Uterus (tissue), 4 donors: ENCODE results near the gene NBEA. TPM values are rescaled to one million over a fixed set of nuclear protein-coding genes. Genes with fewer than 3 reads are reported as not detected.
A peak's percentile ranks its signal among the peaks of the same experiment; 100 is the strongest.

Source experiments
- DNase-seq, 2 donors: peaks; one replicate each; pipeline ENCODE4 v3.0.0-alpha.2; 2019 to 2020
- H3K27ac ChIP-seq, 2 donors: fragments of 200-600 bp; sonication (generic); 1 replicate in 1 of 2; 2 replicates in 1 of 2; pipeline ENCODE4 v1.5.1; 2016 to 2018
- H3K27me3 ChIP-seq, 2 donors: fragments of 200-600 bp; sonication (generic); one replicate each; pipeline ENCODE4 v1.5.1; 2018 to 2019; ENCODE audit warnings: control low read depth in 1 of 2
- H3K36me3 ChIP-seq, 2 donors: fragments of 200-600 bp; sonication (generic); one replicate each; pipeline ENCODE4 v1.5.1; 2019; ENCODE audit warnings: control low read depth in 1 of 2
- H3K4me1 ChIP-seq, 2 donors: fragments of 200-600 bp; sonication (generic); one replicate each; pipeline ENCODE4 v1.5.1; 2018 to 2019; ENCODE audit warnings: control low read depth in 1 of 2
- H3K4me3 ChIP-seq, 2 donors: fragments of 200-600 bp; sonication (generic); 1 replicate in 1 of 2; 2 replicates in 1 of 2; pipeline ENCODE4 v1.5.1; 2018 to 2019; ENCODE audit warnings: mild to moderate bottlenecking in 1 of 2
- H3K9me3 ChIP-seq, 2 donors: fragments of 200-600 bp; sonication (generic); one replicate each; pipeline ENCODE4 v1.5.1; 2019; ENCODE audit warnings: control low read depth in 1 of 2
- POLR2A ChIP-seq, 2 donors: fragments of 450-650 bp; IDR thresholded peaks; one replicate each; pipeline ENCODE4 v1.6.1; 2016; ENCODE audit warnings: antibody characterized with exemption in 2 of 2, mild to moderate bottlenecking in 1 of 2, moderate library complexity in 1 of 2
- intact Hi-C: fragments of 100-400 bp; cut with DNase I; formaldehyde crosslinking; loops from one replicate; pipeline ENCODE4 v1.15.1; 2023; ENCODE audit warnings: low total_unique reads
- total RNA-seq, 4 donors: library from RNA; depleted of rRNA in 3 of 4; stranded (reverse); fragments of >200 nt in 3 of 4; gene quantifications; one replicate each; pipeline versions ENCODE4 v1.1.0 to v1.2.4, GENCODE V29; 2014 to 2023
- TF ChIP-seq, protein P1 (sequence below), 4 experiments: fragments of 200-600 bp in 2 of 4; fragments of 450-650 bp in 2 of 4; sonication (generic) in 2 of 4; IDR thresholded peaks; one replicate each; pipeline ENCODE4 v1.5.1; 2016 to 2019; ENCODE audit warnings: antibody characterized with exemption in 4 of 4, mild to moderate bottlenecking in 2 of 4, moderate library complexity in 1 of 4
- donor health status: DM: yes; HTN: yes; CAD: no.

The NBEA gene, protein sequence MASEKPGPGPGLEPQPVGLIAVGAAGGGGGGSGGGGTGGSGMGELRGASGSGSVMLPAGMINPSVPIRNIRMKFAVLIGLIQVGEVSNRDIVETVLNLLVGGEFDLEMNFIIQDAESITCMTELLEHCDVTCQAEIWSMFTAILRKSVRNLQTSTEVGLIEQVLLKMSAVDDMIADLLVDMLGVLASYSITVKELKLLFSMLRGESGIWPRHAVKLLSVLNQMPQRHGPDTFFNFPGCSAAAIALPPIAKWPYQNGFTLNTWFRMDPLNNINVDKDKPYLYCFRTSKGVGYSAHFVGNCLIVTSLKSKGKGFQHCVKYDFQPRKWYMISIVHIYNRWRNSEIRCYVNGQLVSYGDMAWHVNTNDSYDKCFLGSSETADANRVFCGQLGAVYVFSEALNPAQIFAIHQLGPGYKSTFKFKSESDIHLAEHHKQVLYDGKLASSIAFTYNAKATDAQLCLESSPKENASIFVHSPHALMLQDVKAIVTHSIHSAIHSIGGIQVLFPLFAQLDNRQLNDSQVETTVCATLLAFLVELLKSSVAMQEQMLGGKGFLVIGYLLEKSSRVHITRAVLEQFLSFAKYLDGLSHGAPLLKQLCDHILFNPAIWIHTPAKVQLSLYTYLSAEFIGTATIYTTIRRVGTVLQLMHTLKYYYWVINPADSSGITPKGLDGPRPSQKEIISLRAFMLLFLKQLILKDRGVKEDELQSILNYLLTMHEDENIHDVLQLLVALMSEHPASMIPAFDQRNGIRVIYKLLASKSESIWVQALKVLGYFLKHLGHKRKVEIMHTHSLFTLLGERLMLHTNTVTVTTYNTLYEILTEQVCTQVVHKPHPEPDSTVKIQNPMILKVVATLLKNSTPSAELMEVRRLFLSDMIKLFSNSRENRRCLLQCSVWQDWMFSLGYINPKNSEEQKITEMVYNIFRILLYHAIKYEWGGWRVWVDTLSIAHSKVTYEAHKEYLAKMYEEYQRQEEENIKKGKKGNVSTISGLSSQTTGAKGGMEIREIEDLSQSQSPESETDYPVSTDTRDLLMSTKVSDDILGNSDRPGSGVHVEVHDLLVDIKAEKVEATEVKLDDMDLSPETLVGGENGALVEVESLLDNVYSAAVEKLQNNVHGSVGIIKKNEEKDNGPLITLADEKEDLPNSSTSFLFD (N-terminal part only)
- 10 to 100 TPM; 15.6 to 58.1 (median 37.3) TPM for total RNA-seq

DNA sequence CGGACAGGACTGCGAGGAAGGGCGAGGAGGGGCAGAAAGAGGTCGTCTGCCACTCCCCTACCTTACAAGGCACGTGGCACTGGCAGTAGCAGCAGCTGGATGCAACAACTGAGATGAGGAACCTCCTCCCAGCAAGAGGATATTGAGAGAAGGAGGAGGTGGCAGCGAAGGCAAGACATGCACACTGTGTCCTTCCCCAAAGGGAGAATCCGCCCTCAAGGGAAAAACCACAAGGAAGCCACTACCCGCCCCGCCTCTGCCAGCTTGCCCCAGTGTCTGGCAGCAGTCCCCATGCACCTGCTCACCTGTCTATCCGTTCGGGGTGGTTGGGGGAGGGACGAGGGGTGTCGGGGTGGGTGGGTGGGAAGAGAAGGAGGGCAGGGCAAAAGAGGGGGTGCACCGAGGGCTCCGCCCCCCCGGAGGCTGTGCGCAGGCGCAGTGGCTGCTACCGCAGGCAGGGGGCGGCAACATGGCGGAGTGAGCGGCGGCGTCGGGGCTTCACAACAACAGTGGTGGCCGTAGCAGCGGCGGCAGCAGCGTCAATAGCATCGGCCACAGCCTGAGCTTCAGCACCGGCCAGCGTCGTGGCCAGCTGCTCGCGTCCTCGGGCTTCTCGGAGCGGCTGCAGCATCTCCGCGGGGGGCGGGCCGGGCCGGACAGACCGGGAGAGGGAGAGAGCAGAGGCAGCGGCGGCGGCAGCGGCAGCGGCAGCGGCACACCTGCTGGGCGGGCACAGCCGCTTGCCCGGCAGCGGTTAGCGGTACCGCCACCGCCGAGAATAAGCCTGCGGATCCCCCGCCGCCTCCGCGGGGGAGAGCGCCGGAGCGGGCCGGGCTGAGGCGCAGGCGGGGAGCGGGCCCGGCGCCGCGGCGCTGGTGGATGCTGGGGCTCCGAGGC is at the start of gene NBEA:
TSS of gene NBEA (plus strand) at position 436 of the 897 bp plus-strand sequence. CDS start 551 bp downstream, outside the sequence.
- TF ChIP-seq, protein P1, sequence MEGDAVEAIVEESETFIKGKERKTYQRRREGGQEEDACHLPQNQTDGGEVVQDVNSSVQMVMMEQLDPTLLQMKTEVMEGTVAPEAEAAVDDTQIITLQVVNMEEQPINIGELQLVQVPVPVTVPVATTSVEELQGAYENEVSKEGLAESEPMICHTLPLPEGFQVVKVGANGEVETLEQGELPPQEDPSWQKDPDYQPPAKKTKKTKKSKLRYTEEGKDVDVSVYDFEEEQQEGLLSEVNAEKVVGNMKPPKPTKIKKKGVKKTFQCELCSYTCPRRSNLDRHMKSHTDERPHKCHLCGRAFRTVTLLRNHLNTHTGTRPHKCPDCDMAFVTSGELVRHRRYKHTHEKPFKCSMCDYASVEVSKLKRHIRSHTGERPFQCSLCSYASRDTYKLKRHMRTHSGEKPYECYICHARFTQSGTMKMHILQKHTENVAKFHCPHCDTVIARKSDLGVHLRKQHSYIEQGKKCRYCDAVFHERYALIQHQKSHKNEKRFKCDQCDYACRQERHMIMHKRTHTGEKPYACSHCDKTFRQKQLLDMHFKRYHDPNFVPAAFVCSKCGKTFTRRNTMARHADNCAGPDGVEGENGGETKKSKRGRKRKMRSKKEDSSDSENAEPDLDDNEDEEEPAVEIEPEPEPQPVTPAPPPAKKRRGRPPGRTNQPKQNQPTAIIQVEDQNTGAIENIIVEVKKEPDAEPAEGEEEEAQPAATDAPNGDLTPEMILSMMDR (IDR thresholded peaks at IDR 0.05) = peak in 3 of 4 experiments; percentile 19 to 47 (median 45)
- peak in 1 of 2 donors; percentile 51 for TF ChIP-seq POLR2A (IDR thresholded peaks at IDR 0.05)
- H3K27me3 ChIP-seq = no peaks in the 10 kb centered on the region
- peak within 1 kb of the TSS; percentile 87 to 89 for H3K27ac ChIP-seq
- H3K4me3 ChIP-seq = peak within 1 kb of the TSS; percentile 89 to 92
- DNase-seq = peak; percentile 61 to 80
- no peaks in the 10 kb centered on the region for H3K9me3 ChIP-seq
- H3K4me1 ChIP-seq = no peaks in the 10 kb centered on the region
- intact Hi-C loops = no loop called here
- H3K36me3 ChIP-seq = no peaks in the 10 kb centered on the region

DNA sequence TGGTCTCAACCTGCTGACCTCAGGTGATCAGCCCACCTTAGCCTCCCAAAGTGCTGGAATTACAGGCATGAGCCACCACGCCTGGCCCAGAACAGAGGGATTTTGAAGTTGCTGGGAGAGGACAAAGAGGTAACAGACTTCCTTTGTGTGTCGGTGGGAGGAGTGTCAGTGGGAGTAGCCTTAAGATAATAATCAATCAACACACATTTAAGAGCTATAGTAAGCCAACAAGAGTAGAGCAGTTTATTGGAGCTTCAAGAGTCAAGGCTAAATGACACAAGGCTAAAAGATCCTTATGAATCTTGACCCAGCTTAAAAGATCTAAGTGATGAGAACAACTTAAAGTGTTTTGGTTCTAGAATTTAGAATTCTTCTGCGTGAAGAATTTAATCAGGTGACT is 47.3 kb upstream of the NBEA start:
- no peak for DNase-seq
- TF ChIP-seq, protein P1 (IDR thresholded peaks at IDR 0.05) = no peak
- no peak for TF ChIP-seq POLR2A (IDR thresholded peaks at IDR 0.05)
- Histone ChIP-seq H3K27me3 (no peaks in the 10 kb centered on the region), H3K9me3 (no peaks in the 10 kb centered on the region), H3K27ac (no peak overlapping the region), H3K4me3 (no peak overlapping the region), H3K4me1 (no peaks in the 10 kb centered on the region), H3K36me3 (no peaks in the 10 kb centered on the region)
- intact Hi-C loops = no loop called here

DNA sequence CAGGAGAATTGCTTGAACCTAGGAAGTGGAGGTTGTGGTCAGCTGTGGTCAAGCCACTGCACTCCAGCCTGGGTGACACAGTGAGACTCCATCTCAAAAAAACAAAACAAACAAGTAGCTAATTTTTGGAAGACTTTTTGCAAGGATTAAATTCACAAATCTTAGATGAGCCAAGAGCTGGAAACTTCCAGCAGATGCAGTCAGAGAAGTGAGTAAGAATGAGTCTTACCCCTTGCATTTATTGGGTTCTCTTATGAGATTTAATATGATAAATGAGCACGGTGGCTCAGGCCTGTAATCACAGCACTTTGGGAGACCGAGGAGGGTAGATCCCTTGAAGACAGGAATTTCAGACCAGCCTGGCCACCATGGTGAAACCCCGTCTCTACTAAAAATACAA is 44.9 kb upstream of the NBEA start:
- no peak overlapping the region for H3K27ac ChIP-seq
- no peaks in the 10 kb centered on the region for H3K9me3 ChIP-seq
- H3K27me3 ChIP-seq = no peaks in the 10 kb centered on the region
- TF ChIP-seq, protein P1 (IDR thresholded peaks at IDR 0.05) = no peak
- TF ChIP-seq POLR2A (IDR thresholded peaks at IDR 0.05) = no peak
- intact Hi-C loops = no loop called here
- no peak overlapping the region for H3K4me3 ChIP-seq
- no peak for DNase-seq
- no peaks in the 10 kb centered on the region for H3K4me1 ChIP-seq
- H3K36me3 ChIP-seq = no peaks in the 10 kb centered on the region

DNA sequence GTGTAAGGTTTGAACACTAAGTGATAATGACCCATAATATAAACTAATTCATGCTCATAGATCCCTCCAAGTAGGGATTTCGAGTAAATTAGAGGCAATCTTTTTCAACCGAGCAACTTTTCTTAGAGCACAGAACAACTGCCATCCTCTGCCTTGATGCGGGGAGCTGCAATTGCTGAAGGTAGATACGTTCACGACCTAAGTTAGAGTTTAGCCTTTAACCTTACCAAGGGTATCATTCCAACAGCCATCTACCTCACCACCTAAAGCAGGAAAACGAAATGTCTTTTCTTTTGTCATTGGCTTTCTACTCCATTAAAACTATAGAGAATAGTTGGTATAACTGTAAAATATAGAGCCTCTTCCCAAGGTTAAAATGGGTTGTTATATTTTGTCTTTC is 42.2 kb upstream of the NBEA start:
- no peaks in the 10 kb centered on the region for H3K4me1 ChIP-seq
- DNase-seq = no peak
- no peaks in the 10 kb centered on the region for H3K9me3 ChIP-seq
- H3K27me3 ChIP-seq = no peaks in the 10 kb centered on the region
- intact Hi-C loops = no loop called here
- H3K36me3 ChIP-seq = no peaks in the 10 kb centered on the region
- H3K4me3 ChIP-seq = no peak overlapping the region
- H3K27ac ChIP-seq = no peak overlapping the region
- TF ChIP-seq, protein P1 (IDR thresholded peaks at IDR 0.05) = no peak
- TF ChIP-seq POLR2A (IDR thresholded peaks at IDR 0.05) = no peak
